Measurements from ENCODE around the gene TBC1D9. TPM values are rescaled to one million over a fixed set of nuclear protein-coding genes. Genes with fewer than 3 reads are reported as not detected.

The TBC1D9 gene
- total RNA-seq, 1 experiment from 2014 or later = 12.5 TPM

- no peak for DNase-seq
- no TSS peak for BruUV-seq (replicated peaks)
- Histone ChIP-seq H3K4me1 (no peaks in the 10 kb centered on the region), H3K9me3 (no peaks in the 10 kb centered on the region), H3K27me3 (replicated peaks; ENCODE audit: control insufficient read depth, insufficient read depth, low read length) (no peaks in the 10 kb centered on the region), H3K4me3 (ENCODE audit: low read depth, low read length) (no peak overlapping the region), H3K36me3 (ENCODE audit: control insufficient read depth, insufficient read depth, low read length) (no peaks in the 10 kb centered on the region; the same call in 1 of the 2 replicates)
- TF ChIP-seq, protein P1, sequence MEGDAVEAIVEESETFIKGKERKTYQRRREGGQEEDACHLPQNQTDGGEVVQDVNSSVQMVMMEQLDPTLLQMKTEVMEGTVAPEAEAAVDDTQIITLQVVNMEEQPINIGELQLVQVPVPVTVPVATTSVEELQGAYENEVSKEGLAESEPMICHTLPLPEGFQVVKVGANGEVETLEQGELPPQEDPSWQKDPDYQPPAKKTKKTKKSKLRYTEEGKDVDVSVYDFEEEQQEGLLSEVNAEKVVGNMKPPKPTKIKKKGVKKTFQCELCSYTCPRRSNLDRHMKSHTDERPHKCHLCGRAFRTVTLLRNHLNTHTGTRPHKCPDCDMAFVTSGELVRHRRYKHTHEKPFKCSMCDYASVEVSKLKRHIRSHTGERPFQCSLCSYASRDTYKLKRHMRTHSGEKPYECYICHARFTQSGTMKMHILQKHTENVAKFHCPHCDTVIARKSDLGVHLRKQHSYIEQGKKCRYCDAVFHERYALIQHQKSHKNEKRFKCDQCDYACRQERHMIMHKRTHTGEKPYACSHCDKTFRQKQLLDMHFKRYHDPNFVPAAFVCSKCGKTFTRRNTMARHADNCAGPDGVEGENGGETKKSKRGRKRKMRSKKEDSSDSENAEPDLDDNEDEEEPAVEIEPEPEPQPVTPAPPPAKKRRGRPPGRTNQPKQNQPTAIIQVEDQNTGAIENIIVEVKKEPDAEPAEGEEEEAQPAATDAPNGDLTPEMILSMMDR (IDR thresholded peaks at IDR 0.05; ENCODE audit: insufficient read depth in 1 of 2, low read depth in 1 of 2, low read length in 1 of 2, severe bottlenecking in 1 of 2, unreplicated experiment in 1 of 2) = no peak
- Mint-ChIP-seq H3K27me3 (ENCODE audit: insufficient read depth, unreplicated experiment) (no peaks in the 10 kb centered on the region), H3K36me3 (ENCODE audit: insufficient read depth, unreplicated experiment) (peaks cover 6% of the 10 kb centered on the region), H3K4me3 (ENCODE audit: unreplicated experiment) (no peak overlapping the region), H3K4me1 (ENCODE audit: low read depth, unreplicated experiment) (no peaks in the 10 kb centered on the region), H3K27ac (ENCODE audit: unreplicated experiment) (no peak overlapping the region), H3K9me3 (ENCODE audit: unreplicated experiment) (no peaks in the 10 kb centered on the region)
- intact Hi-C loops (cut with micrococcal nuclease; ENCODE audit: unreplicated experiment) = no loop called here
- CTCF ChIA-PET = no interaction called here
- POLR2A ChIA-PET = no interaction called here
Observed at GRCh38 chr4:140679576-140679975, 76.6 kb downstream of the TBC1D9 start.

DNA sequence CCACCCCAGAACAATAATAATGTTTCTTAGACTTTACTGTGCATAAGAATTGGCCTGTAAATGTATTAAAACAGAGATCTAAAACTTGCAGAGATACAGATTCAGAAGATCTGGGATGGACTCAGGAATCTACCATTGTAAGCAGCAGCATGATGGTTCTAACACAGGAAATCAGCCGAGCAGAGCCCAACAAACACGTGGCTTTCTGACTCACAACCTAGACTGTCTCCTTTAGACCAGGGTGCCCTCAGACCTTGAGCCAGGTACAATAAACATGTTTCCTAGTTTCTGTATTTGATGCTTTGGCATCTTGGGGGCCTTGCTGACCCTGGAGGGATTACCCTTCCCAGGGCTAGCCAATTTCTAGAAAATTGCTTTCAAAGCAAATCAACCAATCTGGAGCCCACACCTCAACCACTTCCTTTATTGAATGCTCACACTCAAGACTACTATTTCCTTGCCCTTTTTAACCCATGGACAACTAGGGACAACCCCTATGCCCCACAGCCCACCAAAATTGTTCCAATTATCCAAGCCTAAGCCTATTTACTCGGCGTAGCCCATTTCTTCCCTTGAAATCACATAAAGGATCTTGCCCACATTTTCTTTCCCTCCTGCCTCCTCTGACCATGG lies 80.5 kb downstream of the TBC1D9 start:
- no TSS peak for BruUV-seq (replicated peaks)
- intact Hi-C loops (cut with micrococcal nuclease; ENCODE audit: unreplicated experiment) = no loop called here
- no peaks in the 10 kb centered on the region for H3K9me3 Mint-ChIP-seq (ENCODE audit: unreplicated experiment)
- H3K4me3 ChIP-seq (ENCODE audit: low read depth, low read length) = no peak overlapping the region
- no peaks in the 10 kb centered on the region for H3K9me3 ChIP-seq
- H3K27ac Mint-ChIP-seq (ENCODE audit: unreplicated experiment) = no peak overlapping the region
- no peaks in the 10 kb centered on the region for H3K4me1 ChIP-seq
- H3K36me3 ChIP-seq (ENCODE audit: control insufficient read depth, insufficient read depth, low read length) = no peaks in the 10 kb centered on the region; the same call in 1 of the 2 replicates
- no peaks in the 10 kb centered on the region for H3K4me1 Mint-ChIP-seq (ENCODE audit: low read depth, unreplicated experiment)
- peaks cover 6% of the 10 kb centered on the region for H3K36me3 Mint-ChIP-seq (ENCODE audit: insufficient read depth, unreplicated experiment)
- DNase-seq = no peak
- TF ChIP-seq, protein P1 (IDR thresholded peaks at IDR 0.05; ENCODE audit: insufficient read depth in 1 of 2, low read depth in 1 of 2, low read length in 1 of 2, severe bottlenecking in 1 of 2, unreplicated experiment in 1 of 2) = no peak
- no peak overlapping the region for H3K4me3 Mint-ChIP-seq (ENCODE audit: unreplicated experiment)
- ChIA-PET POLR2A (no interaction called here), CTCF (no interaction called here)
- H3K27me3 ChIP-seq (replicated peaks; ENCODE audit: control insufficient read depth, insufficient read depth, low read length) = no peaks in the 10 kb centered on the region
- no peaks in the 10 kb centered on the region for H3K27me3 Mint-ChIP-seq (ENCODE audit: insufficient read depth, unreplicated experiment)

DNA sequence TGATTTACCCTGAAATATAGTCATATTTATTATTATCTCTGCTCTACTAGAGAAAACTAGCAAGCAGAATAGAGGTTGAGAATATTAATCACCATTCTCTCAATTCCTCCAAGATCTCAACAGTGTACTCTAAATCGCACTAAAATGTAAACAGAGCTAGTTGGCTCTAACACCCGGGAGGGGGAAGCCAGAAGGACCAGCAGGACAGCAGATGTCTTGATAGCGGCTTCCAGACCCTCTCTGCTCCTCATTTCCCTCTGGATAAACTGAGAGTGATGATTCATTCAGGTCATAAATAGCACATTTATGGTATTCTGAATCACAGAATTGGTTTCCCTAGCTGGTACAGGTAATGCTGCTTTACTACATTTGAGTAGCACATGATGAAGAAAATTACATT lies 82.5 kb downstream of the TBC1D9 start:
- no peak overlapping the region for H3K4me3 ChIP-seq (ENCODE audit: low read depth, low read length)
- ChIA-PET POLR2A (no interaction called here), CTCF (no interaction called here)
- H3K9me3 ChIP-seq = no peaks in the 10 kb centered on the region
- intact Hi-C loops (cut with micrococcal nuclease; ENCODE audit: unreplicated experiment) = no loop called here
- no peaks in the 10 kb centered on the region for H3K27me3 ChIP-seq (replicated peaks; ENCODE audit: control insufficient read depth, insufficient read depth, low read length)
- no peak for DNase-seq
- Mint-ChIP-seq H3K27me3 (ENCODE audit: insufficient read depth, unreplicated experiment) (no peaks in the 10 kb centered on the region), H3K4me1 (ENCODE audit: low read depth, unreplicated experiment) (no peaks in the 10 kb centered on the region), H3K36me3 (ENCODE audit: insufficient read depth, unreplicated experiment) (peaks cover 6% of the 10 kb centered on the region), H3K9me3 (ENCODE audit: unreplicated experiment) (no peaks in the 10 kb centered on the region), H3K4me3 (ENCODE audit: unreplicated experiment) (no peak overlapping the region), H3K27ac (ENCODE audit: unreplicated experiment) (no peak overlapping the region)
- no TSS peak for BruUV-seq (replicated peaks)
- no peaks in the 10 kb centered on the region; the same call in 1 of the 2 replicates for H3K36me3 ChIP-seq (ENCODE audit: control insufficient read depth, insufficient read depth, low read length)
- TF ChIP-seq, protein P1 (IDR thresholded peaks at IDR 0.05; ENCODE audit: insufficient read depth in 1 of 2, low read depth in 1 of 2, low read length in 1 of 2, severe bottlenecking in 1 of 2, unreplicated experiment in 1 of 2) = no peak
- no peaks in the 10 kb centered on the region for H3K4me1 ChIP-seq

All from Caco-2 (cell line).